ENCODE data around the gene ZDHHC14.

DNA sequence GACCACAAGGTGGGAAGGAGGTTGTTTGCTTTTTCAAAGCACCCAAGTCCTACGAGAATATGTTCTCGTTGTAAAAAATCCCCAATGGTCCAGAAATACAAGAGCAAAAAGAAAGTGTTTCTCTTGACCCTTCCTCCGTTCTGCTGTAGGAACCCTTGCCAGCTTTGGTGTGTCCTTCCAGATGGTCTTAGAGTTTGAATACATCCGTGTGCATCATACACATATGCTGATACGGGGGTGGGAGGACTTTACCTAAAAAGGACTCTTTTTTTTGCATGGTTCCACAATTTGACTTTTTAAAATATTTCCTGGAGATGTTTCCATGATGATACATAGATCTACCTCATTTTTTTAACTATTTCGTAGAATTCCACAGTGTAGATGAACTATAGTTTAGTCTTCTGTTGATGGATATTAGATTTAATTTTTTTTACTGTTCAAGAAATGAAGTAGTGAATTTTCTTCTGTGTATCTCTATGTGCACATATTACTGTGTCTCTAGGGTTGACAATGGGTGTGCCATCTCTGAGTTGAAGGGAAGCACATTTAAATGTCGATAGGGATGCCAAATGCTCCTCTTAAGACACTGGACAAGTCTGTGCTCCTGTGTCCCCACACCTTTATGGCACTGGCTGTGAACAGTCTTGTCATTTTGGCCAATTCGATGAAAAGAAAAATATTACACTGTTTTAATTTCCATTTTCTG lies 259.9 kb downstream of the ZDHHC14 start:
- TF ChIP-seq, protein P1, sequence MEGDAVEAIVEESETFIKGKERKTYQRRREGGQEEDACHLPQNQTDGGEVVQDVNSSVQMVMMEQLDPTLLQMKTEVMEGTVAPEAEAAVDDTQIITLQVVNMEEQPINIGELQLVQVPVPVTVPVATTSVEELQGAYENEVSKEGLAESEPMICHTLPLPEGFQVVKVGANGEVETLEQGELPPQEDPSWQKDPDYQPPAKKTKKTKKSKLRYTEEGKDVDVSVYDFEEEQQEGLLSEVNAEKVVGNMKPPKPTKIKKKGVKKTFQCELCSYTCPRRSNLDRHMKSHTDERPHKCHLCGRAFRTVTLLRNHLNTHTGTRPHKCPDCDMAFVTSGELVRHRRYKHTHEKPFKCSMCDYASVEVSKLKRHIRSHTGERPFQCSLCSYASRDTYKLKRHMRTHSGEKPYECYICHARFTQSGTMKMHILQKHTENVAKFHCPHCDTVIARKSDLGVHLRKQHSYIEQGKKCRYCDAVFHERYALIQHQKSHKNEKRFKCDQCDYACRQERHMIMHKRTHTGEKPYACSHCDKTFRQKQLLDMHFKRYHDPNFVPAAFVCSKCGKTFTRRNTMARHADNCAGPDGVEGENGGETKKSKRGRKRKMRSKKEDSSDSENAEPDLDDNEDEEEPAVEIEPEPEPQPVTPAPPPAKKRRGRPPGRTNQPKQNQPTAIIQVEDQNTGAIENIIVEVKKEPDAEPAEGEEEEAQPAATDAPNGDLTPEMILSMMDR (IDR thresholded peaks at IDR 0.05), result no peak
- no peak for TF ChIP-seq POLR2AphosphoS5 (IDR thresholded peaks at IDR 0.05)
- TF ChIP-seq POLR2A (IDR thresholded peaks at IDR 0.05), result no peak
- no peak for TF ChIP-seq EP300 (IDR thresholded peaks at IDR 0.05)
